Fibroblast of lung (primary cell): ENCODE measurements around the gene WWC1.

Experiments used
- EZH2 ChIP-seq: IDR thresholded peaks from 2 replicates; pipeline ENCODE4 v1.5.1; 2012; ENCODE audit warnings: low read length, control low read depth, mild to moderate bottlenecking; ENCODE audit errors: missing control alignments
- TF ChIP-seq, protein P1 (sequence below), 2 donors: IDR thresholded peaks in 1 of 2; conservative IDR thresholded peaks in 1 of 2; 1 replicate in 1 of 2; 2 replicates in 1 of 2; pipeline ENCODE4 v1.5.1; 2011 to 2012; ENCODE audit warnings: low read length in 2 of 2, control low read depth in 1 of 2, inconsistent platforms in 1 of 2, low read depth in 1 of 2, mild to moderate bottlenecking in 1 of 2

DNA sequence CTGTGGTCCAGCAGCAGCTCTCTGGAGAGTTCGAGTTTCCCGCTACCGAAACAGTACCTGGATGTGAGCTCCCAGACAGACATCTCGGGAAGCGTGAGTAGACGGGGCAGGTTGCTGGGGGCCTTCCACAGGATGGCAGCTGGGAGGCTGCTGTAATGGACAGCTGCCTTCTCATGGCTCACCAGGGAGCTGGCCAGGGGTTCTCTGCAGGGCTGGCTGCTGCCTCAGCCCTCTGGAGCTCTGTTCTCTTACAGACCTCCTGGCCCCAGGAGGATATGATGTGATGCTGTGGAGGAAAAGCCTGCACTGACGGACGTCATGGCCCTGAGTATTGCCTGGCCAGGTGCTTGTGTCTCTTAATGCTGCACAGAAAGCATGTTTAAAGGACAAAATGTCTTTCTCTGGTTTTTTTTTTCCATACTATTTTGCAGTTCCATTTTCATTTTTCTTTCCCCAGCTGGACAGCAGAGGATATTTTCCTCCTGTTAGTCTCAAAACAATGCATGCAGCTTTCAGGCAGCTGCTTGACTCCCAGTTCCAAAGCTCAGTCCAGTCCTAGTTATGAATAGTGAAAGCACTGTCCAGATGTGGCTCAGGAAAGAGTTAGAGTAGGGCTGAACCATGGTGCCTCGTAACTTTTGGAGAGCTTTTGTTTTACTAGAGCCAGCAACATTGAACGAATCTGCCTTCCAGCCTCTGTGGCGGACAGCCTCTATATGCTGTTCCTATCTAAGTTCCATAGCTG lies 117.3 kb downstream of the WWC1 start:
- TF ChIP-seq EZH2, result no peak
- TF ChIP-seq, protein P1, sequence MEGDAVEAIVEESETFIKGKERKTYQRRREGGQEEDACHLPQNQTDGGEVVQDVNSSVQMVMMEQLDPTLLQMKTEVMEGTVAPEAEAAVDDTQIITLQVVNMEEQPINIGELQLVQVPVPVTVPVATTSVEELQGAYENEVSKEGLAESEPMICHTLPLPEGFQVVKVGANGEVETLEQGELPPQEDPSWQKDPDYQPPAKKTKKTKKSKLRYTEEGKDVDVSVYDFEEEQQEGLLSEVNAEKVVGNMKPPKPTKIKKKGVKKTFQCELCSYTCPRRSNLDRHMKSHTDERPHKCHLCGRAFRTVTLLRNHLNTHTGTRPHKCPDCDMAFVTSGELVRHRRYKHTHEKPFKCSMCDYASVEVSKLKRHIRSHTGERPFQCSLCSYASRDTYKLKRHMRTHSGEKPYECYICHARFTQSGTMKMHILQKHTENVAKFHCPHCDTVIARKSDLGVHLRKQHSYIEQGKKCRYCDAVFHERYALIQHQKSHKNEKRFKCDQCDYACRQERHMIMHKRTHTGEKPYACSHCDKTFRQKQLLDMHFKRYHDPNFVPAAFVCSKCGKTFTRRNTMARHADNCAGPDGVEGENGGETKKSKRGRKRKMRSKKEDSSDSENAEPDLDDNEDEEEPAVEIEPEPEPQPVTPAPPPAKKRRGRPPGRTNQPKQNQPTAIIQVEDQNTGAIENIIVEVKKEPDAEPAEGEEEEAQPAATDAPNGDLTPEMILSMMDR (conservative IDR thresholded peaks at IDR 0.05 in 1 of 2, IDR thresholded peaks at IDR 0.05 in 1 of 2; ENCODE audit: low read depth in 1 of 2, low read length in 2 of 2), result no peak
